ENCODE results near the gene SMTNL2. TPM values are rescaled to one million over a fixed set of nuclear protein-coding genes. Genes with fewer than 3 reads are reported as not detected.

The SMTNL2 gene
- total and polyA plus RNA-seq, 10 donors, result 0.22 to 1.5 (median 0.80) TPM

- intact Hi-C loops (cut with DNase I; ENCODE audit: low total_unique reads), result no loop called here
- DNase-seq, result no peak
- Histone ChIP-seq H3K4me3 (peak within 1 kb of the TSS in 1 of 8 donors; percentile 9), H3K4me1 (peaks cover 0 to 39% (median 21%) of the 10 kb centered on the region in 6 donors), H3K27ac (no peak within 1 kb of the TSS), H3K27me3 (replicated peaks in 1 of 7) (peaks cover 0 to 91% (median 30%) of the 10 kb centered on the region in 7 donors), H3K9me3 (no peaks in the 10 kb centered on the region), H3K36me3 (no peaks in the 10 kb centered on the region)
- TF ChIP-seq POLR2A (IDR thresholded peaks at IDR 0.05), result no peak
- TF ChIP-seq POLR2AphosphoS5 (IDR thresholded peaks at IDR 0.05), result no peak
- no peak for TF ChIP-seq CTCF (IDR thresholded peaks at IDR 0.05 in 8 of 11, conservative IDR thresholded peaks at IDR 0.05 in 3 of 11)
- WGBS, 5 donors, result 10 to 24% (median 11%) methylated on average over 35 to 57 of the region's 58 CpGs
Observed at GRCh38 chr17:4641297-4642195, 57.2 kb downstream of the SMTNL2 start, which contains the start of gene ALOX15. TSS of gene ALOX15 (minus strand) at chr17:4641678. CDS start at chr17:4641651, 27 bp downstream.

GRCh38 chr17:4642286-4642685 lies 58.0 kb downstream of the SMTNL2 start:
- peaks cover 0 to 91% (median 30%) of the 10 kb centered on the region in 7 donors for H3K27me3 ChIP-seq (replicated peaks in 1 of 7)
- intact Hi-C loops (cut with DNase I; ENCODE audit: low total_unique reads), result no loop called here
- 19 to 46% (median 28%) methylated on average over 6 of the region's 6 CpGs for WGBS, 5 donors

DNA sequence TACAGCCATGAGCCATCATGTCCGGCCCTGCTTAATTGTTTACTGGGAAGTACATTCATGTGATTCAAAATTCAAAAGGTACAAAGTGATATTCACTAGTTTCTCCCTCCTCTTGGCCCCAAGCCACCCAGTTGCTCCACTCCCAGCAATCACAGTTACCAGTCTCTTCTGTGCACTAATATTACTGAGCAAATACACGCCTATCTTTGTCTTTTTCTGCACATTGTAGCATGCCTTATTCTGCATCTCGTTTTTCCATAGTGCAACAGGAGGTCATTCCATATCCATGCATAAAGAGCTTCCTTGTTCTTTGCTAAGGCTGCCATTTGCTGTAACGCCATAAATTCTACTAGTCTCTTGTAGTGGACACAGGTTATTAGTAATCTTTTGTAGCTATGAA lies 59.3 kb downstream of the SMTNL2 start:
- Histone ChIP-seq H3K4me3 (no peak overlapping the region), H3K27ac (no peak overlapping the region), H3K36me3 (no peaks in the 10 kb centered on the region), H3K4me1 (peaks cover 0 to 32% (median 15%) of the 10 kb centered on the region in 6 donors), H3K9me3 (no peaks in the 10 kb centered on the region), H3K27me3 (replicated peaks in 1 of 7) (peaks cover 0 to 81% (median 28%) of the 10 kb centered on the region in 7 donors)
- 70 to 82% (median 72%) methylated on average over 4 of the region's 4 CpGs for WGBS, 5 donors
- no peak for TF ChIP-seq POLR2AphosphoS5 (IDR thresholded peaks at IDR 0.05)
- no peak for TF ChIP-seq POLR2A (IDR thresholded peaks at IDR 0.05)
- no peak for TF ChIP-seq CTCF (IDR thresholded peaks at IDR 0.05 in 8 of 11, conservative IDR thresholded peaks at IDR 0.05 in 3 of 11)
- DNase-seq, result no peak
- intact Hi-C loops (cut with DNase I; ENCODE audit: low total_unique reads), result no loop called here

More at GRCh38 chr17:4642286-4642685, 58.0 kb downstream of the SMTNL2 start:
- TF ChIP-seq CTCF (IDR thresholded peaks at IDR 0.05 in 8 of 11, conservative IDR thresholded peaks at IDR 0.05 in 3 of 11) (no peak), POLR2AphosphoS5 (IDR thresholded peaks at IDR 0.05) (no peak), POLR2A (IDR thresholded peaks at IDR 0.05) (no peak)
- Histone ChIP-seq H3K27ac (no peak overlapping the region), H3K9me3 (no peaks in the 10 kb centered on the region), H3K4me3 (no peak overlapping the region), H3K4me1 (peaks cover 0 to 32% (median 16%) of the 10 kb centered on the region in 6 donors), H3K36me3 (no peaks in the 10 kb centered on the region)
- no peak for DNase-seq

DNA sequence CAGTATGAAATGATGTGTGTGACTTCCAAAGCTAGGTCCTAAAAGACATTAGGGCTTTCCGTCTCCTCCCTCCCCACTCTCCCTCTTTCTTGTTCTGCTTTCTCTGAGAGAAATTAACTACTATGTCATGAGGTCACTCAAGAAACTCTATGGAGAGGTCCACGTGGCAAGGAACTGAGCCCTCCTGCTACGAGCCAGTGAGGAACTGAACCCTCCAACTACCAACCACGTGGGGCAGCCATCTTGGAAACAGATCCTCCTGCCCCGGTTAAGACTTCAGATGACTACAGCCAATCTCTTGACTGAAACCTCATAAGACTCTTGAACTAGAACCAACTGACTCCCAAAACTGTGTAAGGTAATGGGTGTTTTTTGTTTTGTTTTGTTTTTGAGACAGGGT lies 61.3 kb downstream of the SMTNL2 start:
- TF ChIP-seq POLR2A (IDR thresholded peaks at IDR 0.05), result no peak
- TF ChIP-seq POLR2AphosphoS5 (IDR thresholded peaks at IDR 0.05), result no peak
- TF ChIP-seq CTCF (IDR thresholded peaks at IDR 0.05 in 8 of 11, conservative IDR thresholded peaks at IDR 0.05 in 3 of 11), result no peak
- 51 to 62% (median 52%) methylated on average over 5 of the region's 5 CpGs for WGBS, 5 donors
- no peaks in the 10 kb centered on the region for H3K9me3 ChIP-seq
- DNase-seq, result no peak
- intact Hi-C loops (cut with DNase I; ENCODE audit: low total_unique reads), result no loop called here
- no peaks in the 10 kb centered on the region for H3K36me3 ChIP-seq
- peaks cover 0 to 28% (median 9%) of the 10 kb centered on the region in 6 donors for H3K4me1 ChIP-seq
- no peak overlapping the region for H3K27ac ChIP-seq
- H3K4me3 ChIP-seq, result no peak overlapping the region
- H3K27me3 ChIP-seq (replicated peaks in 1 of 7), result peaks cover 0 to 63% (median 19%) of the 10 kb centered on the region in 7 donors

Measured in spleen (tissue), 11 donors.